T-helper 22 cell (primary cell): ENCODE measurements around the gene FRRS1.

Experiments used
- DNase-seq: peaks from one replicate; pipeline ENCODE4 v3.0.0-alpha.2; 2020; ENCODE audit warnings: low read depth

The FRRS1 gene

DNA sequence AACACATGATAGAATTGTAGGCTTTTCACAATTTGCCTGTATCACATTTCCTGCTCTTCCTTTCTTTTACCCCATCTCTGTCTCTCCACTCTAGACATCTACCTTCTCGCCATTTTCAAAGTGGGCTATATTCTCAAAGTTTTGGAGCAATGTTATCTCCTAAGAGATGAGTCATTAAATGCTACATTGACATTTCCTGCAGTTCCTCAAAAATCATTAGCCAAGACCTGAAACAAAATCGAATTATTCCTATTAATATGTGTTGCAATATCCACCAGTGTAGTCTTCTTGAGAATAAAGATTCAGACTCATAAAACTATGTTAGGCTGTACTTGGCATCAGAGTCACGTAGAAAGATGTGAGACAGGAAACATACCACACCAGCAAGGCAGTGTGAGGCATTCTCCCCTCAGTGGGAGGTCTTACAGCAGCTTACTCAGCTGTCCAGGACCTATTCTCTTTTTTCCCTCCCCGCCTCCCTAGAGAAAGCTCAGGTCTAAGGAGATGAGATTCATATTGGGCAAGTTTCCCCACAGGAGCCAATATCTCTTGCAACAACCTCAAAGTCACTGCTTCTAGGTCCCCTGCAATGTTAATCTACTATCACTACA is 38.8 kb downstream of the FRRS1 start:
- DNase-seq, result no peak

DNA sequence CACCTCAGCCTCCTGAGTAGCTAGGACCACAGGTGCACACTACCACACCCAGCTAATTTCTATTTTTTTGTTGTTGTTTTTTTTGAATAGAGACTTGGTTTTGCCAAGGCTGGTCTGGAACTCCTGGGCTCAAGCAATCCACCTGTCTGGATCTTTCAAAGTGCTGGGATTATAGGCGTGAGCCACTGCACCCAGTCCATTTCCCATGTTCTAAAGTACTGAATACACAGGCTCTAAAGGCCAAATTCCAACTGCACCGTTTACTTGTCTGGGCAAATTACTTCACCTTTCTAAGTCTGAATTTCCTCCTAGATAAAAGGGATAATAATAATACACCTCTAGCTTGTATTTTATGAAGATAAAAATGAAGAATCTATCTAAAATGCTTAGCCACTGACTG is 39.6 kb downstream of the FRRS1 start:
- DNase-seq, result no peak

DNA sequence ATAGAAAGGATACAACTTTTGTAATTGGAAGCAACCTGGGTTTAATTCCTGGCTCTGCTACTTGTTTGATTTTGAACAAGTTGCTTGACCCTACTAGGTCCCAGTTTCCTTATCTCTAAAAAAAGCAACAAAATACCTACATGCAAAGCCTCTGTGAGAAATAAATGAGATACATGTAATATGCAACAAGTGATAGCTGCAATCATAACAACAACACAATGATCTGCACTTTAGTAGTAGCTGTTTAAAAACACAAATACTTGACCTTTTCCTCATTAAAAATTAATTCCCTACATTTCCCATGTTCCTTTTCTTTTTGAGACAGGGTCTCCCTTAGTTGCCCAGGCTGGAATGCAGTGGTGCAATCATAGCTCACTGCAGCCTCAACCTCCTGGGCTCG is 40.0 kb downstream of the FRRS1 start:
- DNase-seq, result no peak

DNA sequence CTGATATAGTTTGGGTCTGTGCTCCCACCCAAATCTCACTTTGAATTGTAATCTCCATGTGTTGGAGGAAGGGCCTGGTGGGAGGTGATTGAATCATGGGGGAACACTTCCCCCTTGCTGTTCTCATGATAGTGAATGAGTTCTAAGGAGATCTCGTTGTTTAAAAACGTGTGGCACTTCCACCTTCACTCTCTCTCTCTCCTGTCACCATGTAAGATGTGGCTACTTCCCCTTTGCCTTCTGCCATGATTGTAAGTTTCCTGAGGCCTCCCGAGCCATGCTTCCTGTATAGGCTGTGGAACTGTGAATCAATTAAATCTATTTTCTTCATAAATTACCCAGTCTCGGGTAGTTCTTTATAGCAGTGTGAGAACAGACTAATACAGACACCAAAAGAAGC is 40.4 kb downstream of the FRRS1 start:
- DNase-seq, result no peak

DNA sequence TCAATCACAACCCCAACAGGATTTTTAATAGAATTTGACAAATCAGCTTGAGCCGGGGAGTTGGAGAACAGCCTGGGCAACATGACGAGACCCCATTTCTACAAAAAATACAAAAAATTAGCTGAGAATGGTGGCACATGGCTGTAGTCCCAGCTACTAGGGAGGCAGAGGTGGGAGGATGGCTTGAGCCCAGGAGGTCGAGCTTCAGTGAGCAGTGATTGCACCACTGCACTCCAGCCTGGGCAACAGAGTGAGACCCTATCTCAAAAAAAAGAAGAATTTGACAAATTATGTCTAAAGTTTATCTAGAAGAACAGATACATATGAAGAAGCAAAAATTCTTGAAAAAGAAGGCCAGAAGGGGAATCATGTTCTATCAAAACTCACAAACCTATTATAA is 43.2 kb downstream of the FRRS1 start:
- DNase-seq, result no peak

DNA sequence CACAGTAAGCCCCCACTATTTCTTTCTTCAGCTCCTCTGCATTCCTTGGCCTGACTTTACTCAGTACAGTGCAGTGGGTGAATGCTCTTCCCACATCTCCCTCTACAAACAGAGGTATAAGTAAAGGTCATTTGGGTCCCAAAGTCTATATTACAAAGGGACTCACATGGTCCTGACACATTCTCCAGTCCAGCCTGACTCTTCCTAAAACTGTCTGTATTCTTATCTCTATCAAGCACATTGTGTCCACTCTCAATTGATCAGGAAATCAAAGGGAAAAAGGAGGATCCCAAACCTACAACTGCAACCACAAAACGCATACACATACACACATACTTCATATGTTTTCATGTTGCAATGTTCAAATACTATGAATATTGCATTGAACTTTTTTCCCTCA is 49.4 kb downstream of the FRRS1 start:
- no peak for DNase-seq

DNA sequence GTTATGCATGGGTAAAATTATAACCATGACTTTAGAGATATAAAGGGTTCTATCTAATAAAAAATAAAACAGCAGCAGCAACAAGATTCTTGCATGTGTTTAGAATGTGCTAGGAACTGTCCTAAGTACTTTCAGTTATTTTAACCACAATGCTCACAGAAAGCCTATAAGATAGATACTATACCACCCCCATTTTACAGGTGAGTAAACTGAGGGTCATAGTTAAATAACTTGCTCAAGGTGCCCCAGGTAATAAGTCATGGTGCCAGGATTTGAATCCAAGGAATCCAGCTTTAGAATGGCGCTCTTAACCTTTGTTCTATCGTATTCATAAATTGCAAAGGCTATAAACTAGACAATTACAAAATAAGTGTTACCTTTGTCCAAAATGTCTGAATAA is 53.4 kb downstream of the FRRS1 start:
- DNase-seq, result no peak

DNA sequence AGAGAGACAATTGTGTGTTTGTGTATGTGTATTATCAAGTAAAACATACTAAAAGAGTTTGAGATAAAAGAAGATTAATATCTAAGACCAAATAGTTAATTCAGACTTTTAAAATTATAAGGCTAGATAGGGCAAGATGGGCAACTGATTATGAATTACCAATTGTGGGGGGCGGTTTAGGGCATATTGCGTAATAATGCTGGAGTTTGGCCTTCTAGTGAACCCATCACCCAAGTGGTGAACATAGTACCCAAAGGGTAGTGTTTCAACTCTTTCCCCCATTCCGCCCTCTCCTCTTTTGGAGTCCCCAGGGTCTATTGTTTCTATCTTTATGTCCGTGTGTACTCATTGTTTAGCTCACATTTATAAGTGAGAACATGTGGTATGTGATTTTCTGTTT is 55.4 kb downstream of the FRRS1 start:
- DNase-seq, result no peak

DNA sequence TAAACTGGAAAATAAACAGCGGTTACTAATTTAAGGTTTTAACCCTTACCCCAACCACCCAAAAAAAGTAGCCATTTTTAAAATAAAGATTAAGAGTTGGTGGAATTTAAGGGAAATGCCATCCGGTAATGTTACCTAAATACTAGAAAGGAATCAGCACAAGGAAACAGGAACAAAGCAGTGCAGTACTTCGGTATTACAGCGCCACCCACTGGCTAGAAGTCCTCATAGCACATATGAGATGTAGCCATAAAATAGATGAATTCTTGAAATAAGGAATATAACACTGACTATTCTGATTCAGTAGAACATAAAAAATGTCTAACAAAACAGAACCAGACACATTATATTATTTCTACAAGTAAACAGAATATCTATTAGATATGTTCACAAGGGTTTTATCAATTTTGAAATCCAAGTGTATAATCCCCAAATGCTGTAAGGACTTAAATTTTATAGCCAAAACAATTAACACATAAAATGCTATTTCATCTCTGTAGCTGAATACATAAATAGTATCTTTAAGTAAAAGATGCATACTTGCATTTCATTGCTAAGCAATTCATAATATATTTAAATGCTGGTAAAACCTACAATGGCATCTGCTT is 58.8 kb downstream of the FRRS1 start:
- peak; percentile 9 for DNase-seq

DNA sequence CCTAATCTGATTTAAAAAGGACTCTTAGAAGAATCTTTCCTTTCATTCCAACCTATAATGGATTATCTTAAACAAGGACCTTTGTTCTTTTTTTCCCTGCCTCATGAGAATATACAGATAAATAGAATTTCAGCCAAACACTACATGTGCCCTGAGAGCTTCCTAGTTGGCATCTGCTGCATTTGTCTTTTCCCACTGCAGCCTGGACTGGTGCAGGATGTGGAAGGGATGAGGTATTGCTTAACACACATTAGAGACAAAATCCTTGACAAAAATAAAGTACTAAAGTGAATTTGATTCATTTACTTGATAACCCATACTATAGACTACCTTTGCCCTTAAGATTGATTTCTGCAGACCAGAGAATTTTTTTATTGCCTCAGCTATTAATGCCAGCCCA is 61.0 kb downstream of the FRRS1 start:
- no peak for DNase-seq

DNA sequence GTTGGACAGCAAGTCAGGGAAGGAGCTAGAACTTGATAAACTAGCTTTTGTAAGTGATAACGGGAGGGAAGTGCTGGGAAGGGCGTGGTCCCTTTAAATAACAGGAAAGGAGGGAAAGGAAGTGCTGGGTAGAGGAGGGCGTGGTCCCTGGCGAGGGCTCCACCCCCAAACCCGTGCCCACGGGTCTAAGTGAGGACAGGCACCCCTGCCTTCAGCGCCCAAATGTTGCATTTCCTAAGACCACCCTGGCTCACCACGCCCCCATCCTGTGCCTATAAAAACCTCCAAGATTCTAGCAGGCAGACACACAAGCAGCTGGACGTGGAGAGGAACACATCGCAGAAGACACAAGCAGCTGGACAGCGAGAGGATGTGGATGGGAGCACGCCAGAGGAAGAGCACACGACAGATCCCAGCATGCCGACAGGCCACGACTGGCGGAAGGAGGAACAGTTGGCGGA is 62.0 kb downstream of the FRRS1 start:
- DNase-seq, result no peak

DNA sequence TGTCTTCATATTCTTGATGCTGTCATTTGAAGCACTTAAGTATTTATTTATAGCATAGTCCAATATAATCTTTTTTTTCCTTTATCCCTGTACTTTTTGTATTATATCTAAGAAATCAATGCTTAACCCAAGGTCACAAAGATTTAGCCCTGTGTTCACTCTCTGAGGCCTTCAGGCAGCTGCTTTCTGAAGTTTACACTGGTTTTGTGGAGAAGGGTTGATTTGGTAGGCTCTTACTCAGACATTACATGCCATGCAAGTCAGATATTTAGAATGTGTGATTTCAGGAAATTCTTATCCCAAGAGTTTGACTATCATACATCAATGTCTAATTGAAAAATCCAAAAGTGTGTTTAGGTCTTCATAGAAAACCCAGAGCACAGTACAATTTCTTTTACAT is 64.2 kb downstream of the FRRS1 start:
- no peak for DNase-seq

DNA sequence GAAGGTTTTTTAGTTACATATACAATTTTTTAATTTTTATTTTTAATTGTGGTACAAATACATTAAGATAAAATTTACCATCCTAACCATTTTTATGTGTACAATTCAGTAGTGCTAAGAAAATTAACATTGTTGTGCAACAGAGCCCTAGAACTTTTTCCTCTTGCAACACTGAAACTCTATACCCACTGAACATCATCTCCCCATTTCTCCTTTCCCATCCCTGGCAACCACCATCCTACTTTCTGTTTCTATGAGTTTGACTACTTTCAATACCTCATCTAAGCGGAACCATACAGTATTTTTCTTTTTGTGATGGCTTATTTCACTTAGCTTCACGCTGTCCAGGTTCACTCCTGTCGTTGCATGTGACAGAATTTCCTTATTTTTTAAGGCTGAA is 66.4 kb downstream of the FRRS1 start:
- no peak for DNase-seq

DNA sequence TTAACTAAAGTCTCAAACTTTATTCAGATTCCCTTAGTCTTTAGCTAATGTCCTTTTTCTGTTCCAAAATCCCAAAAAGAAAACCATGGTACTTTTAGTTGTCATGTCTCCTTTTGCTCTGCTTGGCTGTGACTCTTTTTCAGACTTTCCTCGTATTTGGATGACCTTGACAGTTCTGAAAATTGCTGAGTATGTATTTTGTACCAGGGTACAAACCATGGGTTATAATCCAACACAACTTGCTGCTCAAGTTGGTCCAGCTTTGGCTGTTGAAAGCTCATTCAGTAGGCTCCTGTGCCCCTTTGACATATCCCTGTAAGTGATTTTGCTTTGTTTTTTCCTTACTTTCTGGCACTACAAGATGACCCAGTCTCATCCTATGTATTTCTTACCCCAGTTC is 68.9 kb downstream of the FRRS1 start:
- no peak for DNase-seq

DNA sequence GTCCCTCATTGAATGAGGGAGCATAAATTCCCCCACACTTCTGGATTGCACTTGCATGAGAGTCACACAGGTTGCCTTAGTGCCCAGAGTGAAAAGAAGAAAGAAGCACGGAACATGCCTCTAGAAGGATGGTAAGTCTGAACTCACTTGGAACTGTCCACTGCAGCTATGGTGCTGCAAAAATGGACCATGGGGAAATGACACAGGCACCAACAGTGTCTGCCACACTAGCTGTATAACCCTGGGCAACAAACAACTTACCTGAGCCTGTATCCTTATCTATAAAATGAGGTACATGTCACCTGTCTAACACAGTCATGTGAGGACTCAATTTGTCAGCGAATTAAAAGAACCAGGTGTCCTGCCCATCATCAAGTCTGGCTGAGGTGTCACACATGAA is 69.8 kb downstream of the FRRS1 start:
- DNase-seq, result no peak

DNA sequence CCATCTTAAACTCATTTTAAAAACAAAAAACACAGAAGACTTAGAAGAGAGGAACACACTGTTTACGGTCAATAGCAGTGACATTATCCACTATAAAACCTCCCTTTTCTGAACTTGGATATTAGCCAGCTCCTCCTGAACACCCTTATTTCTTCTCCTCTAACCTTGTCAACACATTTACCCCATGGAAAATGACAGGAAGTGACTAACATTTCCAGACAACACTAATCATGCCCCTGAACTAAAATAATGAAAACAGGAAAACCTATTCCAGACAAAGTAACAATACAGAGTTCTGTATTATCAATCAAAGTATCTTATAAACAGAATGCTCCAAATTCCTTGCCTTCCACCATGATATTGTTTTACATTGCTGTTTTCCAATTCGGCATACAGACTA is 75.3 kb downstream of the FRRS1 start:
- DNase-seq, result no peak

DNA sequence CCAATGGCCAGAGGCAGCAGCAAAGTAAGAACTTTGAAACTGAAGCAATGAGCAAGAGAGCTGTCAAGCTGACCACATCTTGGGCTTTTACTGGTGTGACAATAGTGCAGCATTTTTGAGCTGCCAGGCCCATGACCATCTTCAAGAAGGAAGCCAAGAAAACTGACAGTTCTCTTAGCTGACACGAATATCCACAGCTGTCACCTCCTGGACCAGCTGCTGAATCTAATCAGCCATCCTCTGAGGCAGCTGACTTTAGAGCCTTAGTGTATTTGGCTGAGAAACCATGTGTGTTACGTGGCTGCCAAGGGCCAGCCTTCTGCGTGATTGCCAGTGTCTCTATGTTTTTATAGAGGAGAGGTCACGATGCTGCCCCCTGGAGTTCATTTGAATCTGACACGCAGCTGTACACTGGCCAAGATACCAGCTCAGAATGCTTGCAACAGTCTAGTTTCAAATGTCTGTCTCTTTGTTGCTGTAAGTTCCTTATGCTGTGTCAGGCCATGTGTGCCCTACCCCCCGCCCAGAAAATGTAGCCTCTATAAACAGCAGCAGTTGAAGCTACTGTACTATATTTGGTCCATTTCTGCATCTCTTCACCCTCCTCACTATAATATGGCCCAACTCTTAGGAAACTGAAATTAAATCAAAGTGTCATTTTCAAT is 80.8 kb downstream of the FRRS1 start:
- DNase-seq, result no peak

DNA sequence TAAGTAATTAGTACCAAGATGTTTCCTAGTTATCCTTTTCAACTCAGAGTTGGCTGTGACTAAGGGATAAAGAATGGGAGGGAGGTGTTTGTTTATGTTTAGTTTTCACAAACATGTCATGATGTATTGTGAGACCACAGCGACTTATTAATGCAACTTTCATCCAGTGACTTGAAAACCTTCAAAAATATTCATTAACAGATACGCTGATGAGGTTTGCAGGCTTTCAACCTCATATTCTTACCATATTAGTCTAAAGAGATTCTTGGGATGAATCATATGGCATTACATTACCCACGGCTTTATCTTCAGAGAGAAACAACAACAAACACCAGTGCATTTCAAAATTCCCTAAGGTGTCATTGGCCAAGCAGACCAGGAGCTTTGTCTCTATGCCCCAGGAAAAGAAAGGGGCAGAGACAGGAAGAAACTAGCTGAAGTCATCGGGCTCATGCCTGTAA is 84.1 kb downstream of the FRRS1 start:
- no peak for DNase-seq

DNA sequence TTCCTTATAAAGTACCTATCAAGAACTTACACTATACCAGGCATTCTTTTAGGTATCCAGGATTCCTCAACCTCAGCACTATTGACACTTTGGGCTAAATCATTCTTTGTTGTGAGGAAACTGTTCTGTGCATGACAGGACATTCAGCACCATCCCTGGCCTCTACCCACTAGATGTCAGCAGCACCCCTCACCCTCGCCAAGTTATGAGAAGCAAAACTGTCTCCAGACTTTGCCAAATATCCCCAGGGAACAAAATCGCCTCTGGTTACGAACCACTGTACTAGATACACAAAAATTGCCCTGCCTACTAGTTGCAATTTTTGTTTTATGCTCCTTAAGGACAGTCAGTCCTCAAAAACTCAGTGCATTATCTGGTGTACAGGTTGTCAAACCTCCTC is 84.9 kb downstream of the FRRS1 start:
- no peak for DNase-seq

DNA sequence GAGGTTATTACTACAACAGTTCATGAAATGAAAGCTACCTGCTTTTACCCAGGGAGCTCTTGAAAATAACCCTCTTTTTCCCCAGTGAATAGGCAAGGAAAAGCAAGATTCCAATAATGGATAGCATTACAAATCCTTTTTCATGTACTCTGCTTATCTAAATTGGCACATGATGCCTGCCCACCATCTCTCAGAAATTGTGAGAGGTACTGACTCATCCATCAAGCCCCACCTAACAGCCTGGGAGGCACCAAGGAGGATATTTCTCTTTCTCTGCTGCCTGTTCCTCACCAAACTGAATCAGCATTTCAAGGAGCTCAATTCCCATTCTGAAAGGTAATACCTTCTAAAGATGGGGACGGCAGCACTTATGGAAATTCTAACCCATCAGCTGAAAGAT is 86.2 kb downstream of the FRRS1 start:
- DNase-seq, result no peak

DNA sequence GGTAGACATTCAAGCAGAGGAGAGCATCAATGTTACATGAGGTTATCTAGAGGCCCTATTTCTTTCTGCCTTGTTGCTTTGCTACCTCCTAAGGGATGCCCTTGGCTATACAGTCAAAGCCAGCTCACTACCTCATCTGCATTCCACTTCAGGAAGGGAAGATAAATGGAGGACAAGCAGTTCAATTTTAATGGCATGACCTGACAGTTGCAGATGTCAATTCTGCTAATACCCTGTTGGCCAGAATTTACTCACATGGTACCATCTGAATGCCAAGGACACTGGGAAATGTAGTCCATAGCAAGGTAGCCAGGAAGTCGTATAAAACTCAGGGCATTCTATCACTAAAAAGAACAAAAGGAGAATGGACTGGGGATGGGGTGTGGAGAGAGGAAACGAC is 89.0 kb downstream of the FRRS1 start:
- no peak for DNase-seq

DNA sequence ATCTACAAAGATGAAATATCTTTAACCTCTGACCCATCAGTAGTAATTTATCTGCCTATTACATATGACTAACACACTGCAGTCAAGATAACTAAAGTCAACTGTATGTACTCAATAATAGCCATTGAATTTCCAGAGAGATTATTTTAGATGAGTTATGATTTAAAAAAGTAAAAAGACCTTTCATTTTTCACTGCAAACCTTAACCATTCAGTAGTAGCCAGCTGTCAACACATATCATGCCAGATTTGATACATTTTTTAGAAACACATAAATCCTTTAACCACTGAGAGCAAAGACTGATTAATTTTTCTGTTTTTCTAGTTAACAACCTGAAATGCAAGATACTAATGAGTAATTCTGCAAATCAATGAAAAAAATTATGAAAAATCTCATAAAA is 89.6 kb downstream of the FRRS1 start:
- DNase-seq, result no peak

DNA sequence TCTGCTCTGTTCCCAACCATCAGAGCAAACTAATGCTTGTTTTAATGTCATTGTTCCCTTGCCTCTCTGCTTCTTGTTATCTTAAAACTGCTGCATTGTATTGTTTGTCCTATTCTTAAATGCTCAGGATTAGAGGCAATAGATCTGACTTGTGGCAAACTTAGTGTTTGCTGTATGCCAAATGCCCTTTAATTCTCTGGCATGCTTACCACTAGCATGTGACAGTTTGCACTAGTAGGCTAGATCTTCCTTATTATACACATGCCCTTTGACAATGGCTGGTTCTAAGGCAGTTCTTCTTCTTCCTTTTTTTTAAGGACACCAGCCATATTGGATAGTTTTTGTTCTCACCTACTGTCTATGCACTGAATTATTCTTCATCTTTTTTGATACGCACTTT is 90.4 kb downstream of the FRRS1 start:
- no peak for DNase-seq

DNA sequence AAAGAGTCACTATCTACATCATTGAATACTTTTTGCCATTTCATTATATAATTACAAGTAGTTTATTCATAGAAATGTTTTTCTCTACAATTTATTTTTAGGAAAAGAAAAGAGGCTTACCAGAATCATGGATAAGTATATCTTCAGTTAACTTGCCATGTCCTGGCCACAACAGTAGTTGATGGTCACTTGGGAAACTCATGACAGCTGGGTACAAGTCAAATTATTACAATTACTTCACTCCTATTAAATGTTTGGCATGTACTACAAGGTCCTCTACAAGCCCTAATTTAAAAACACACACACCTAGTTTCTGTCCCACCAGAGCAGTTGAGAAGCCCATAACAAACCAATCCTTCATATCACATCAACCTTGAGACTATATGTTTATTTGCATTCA is 91.1 kb downstream of the FRRS1 start:
- no peak for DNase-seq
